Measurements from ENCODE around the gene CNTN4.

Gene CNTN4

GRCh38 chr3:2656806-2657777 is 558.4 kb downstream of the CNTN4 start:
- Mint-ChIP-seq H3K27ac (no peak overlapping the region), H3K27me3 (peaks cover 6% of the 10 kb centered on the region), H3K9me3 (no peaks in the 10 kb centered on the region), H3K4me3 (no peak overlapping the region), H3K4me1 (no peaks in the 10 kb centered on the region)
- no peak for ATAC-seq
- DNase-seq, result no peak

- no peaks in the 10 kb centered on the region for H3K9me3 Mint-ChIP-seq
- no peak overlapping the region for H3K27ac Mint-ChIP-seq
- DNase-seq (no peak), ATAC-seq (no peak)
- no peak overlapping the region for H3K4me3 Mint-ChIP-seq
- H3K4me1 Mint-ChIP-seq, result no peaks in the 10 kb centered on the region
- no peaks in the 10 kb centered on the region for H3K27me3 Mint-ChIP-seq
These were observed 559.3 kb downstream of the CNTN4 start for GRCh38 chr3:2657971-2658370.

DNA sequence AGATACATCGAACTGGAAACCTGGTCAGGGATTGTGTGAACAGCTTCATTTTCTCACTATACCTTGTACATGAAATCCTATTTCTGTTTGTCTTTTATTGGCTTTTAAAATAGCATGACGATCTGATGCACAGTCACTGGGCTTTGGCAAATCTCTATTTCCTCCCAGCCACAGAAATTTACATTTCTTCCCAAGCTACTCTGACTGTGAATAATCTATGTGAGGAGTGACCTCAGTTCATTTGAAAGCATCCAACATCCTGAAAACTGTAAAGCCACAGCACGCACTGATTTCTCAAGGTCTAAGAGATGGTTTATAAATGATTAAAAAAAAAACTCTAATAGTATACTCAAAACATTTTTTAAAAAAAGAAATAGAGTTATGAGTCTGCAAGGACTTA is 561.2 kb downstream of the CNTN4 start:
- no peak overlapping the region for H3K4me3 Mint-ChIP-seq
- H3K4me1 Mint-ChIP-seq, result no peaks in the 10 kb centered on the region
- H3K27ac Mint-ChIP-seq, result no peak overlapping the region
- DNase-seq (no peak), ATAC-seq (no peak)
- no peaks in the 10 kb centered on the region for H3K27me3 Mint-ChIP-seq
- no peaks in the 10 kb centered on the region for H3K9me3 Mint-ChIP-seq

GRCh38 chr3:2661078-2661477 is 562.4 kb downstream of the CNTN4 start:
- no peaks in the 10 kb centered on the region for H3K27me3 Mint-ChIP-seq
- DNase-seq, result no peak
- H3K4me3 Mint-ChIP-seq, result no peak overlapping the region
- H3K9me3 Mint-ChIP-seq, result no peaks in the 10 kb centered on the region
- ATAC-seq, result no peak
- H3K27ac Mint-ChIP-seq, result no peak overlapping the region
- no peaks in the 10 kb centered on the region for H3K4me1 Mint-ChIP-seq

DNA sequence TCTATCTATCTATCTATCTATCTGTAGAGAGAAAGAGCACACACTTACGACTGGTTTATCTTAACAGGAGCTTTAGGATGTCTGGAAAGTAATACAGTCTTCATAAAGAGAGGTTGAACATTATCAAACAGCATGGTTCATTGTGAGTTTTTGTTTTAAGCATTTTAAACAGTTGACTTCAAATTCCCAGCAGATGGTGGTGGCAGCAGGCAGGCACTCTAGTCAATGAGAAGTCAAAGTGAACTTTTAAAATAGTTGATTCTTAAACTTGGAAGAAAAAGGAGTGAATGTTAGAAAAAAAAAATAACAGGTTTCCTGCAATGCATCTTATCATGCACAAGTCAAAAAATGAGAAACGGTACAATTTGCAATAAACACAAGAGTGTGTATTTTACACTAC is 578.8 kb downstream of the CNTN4 start:
- no peak overlapping the region for H3K4me3 Mint-ChIP-seq
- no peaks in the 10 kb centered on the region for H3K27me3 Mint-ChIP-seq
- H3K4me1 Mint-ChIP-seq, result no peaks in the 10 kb centered on the region
- H3K9me3 Mint-ChIP-seq, result no peaks in the 10 kb centered on the region
- ATAC-seq (no peak), DNase-seq (no peak)
- H3K27ac Mint-ChIP-seq, result no peak overlapping the region

DNA sequence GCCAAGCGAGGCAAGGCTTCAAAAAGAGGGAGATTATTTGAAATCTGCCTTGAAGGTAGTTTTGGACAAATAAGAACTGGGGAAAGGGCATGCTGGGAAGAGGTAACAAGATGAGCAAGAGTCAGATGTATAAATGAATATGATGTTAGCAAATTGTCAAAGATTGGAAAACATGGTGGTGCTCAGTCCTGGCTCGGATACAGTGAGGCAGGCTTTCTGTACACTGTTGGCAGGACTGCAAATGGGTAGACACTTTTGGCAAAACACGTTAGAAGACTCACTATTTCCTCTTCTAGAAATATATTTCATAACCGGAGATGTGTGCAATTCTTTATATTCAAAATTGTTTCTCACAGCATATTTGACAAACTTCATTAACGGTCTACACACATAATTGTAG is 581.6 kb downstream of the CNTN4 start:
- H3K27ac Mint-ChIP-seq, result no peak overlapping the region
- no peak overlapping the region for H3K4me3 Mint-ChIP-seq
- no peak for ATAC-seq
- no peaks in the 10 kb centered on the region for H3K9me3 Mint-ChIP-seq
- no peaks in the 10 kb centered on the region for H3K27me3 Mint-ChIP-seq
- H3K4me1 Mint-ChIP-seq, result no peaks in the 10 kb centered on the region
- DNase-seq, result no peak

GRCh38 chr3:2684046-2684445 is 585.4 kb downstream of the CNTN4 start:
- Mint-ChIP-seq H3K4me1 (no peaks in the 10 kb centered on the region), H3K27me3 (no peaks in the 10 kb centered on the region)

DNA sequence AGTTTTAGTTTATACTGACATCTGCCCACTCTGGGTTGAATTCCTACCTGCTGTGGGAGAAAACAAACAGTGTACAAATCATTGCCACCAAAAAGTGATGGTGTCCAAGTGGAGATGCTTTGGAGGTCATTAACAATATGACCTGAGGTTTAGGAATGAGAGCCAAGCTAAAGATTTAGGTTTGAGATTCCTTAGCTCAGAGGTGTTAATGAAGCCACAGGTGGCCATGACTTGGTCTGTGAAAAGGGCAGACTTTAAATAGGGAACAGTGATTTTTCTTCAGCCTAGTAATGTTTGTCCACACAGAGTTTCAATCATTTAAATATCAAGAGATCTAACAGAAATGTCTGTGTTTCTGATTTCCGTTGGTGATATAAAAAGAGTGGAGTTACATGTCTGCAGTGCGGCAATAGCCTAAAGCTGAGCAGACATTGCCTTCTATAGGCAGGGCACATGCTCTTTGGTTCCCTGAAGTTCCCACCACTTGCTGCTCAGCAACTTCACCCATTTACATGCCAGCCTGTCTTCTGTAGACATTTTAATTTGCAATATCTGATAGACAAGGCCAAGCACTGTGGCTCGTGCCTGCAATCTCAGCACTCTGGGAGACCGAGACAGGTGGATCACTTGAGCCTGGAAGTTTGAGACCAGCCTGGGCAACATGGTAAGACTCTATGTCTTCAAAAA is 588.3 kb downstream of the CNTN4 start:
- ATAC-seq, result no peak
- Mint-ChIP-seq H3K27me3 (no peaks in the 10 kb centered on the region), H3K4me3 (no peak overlapping the region), H3K27ac (no peak overlapping the region), H3K4me1 (no peaks in the 10 kb centered on the region), H3K9me3 (no peaks in the 10 kb centered on the region)
- DNase-seq, result no peak

More at GRCh38 chr3:2684046-2684445, 585.4 kb downstream of the CNTN4 start:
- Mint-ChIP-seq H3K4me3 (no peak overlapping the region), H3K9me3 (no peaks in the 10 kb centered on the region), H3K27ac (no peak overlapping the region)
- DNase-seq (no peak), ATAC-seq (no peak)

GRCh38 chr3:2697589-2697988 is 598.9 kb downstream of the CNTN4 start:
- no peaks in the 10 kb centered on the region for H3K9me3 Mint-ChIP-seq

DNA sequence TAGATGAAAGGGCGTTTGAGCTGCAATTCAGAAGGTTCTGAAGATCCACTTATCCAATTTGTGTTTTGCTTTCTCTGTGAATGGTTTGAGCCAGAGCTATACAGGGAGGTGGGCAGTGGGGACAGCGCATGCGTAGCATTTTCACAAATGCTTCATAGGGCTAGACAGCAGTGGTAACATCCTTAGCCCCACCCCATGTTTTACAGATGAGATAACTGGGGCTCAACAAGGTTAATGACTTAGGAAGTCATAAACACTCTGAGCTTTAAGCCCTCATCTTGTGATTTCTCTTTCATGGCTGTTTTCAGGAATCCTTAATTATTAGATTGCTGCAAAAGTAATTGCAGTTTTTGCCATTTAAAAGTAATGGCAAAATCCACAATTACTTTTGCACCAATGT is 602.8 kb downstream of the CNTN4 start:
- Mint-ChIP-seq H3K4me3 (no peak overlapping the region), H3K27me3 (no peaks in the 10 kb centered on the region), H3K9me3 (no peaks in the 10 kb centered on the region), H3K27ac (no peak overlapping the region), H3K4me1 (no peaks in the 10 kb centered on the region)
- ATAC-seq (no peak), DNase-seq (no peak)

More at GRCh38 chr3:2697589-2697988, 598.9 kb downstream of the CNTN4 start:
- no peak for DNase-seq
- no peak overlapping the region for H3K27ac Mint-ChIP-seq
- H3K27me3 Mint-ChIP-seq, result no peaks in the 10 kb centered on the region
- no peak for ATAC-seq
- no peak overlapping the region for H3K4me3 Mint-ChIP-seq
- no peaks in the 10 kb centered on the region for H3K4me1 Mint-ChIP-seq

GRCh38 chr3:2706144-2706835 is 607.6 kb downstream of the CNTN4 start:
- Mint-ChIP-seq H3K9me3 (no peaks in the 10 kb centered on the region), H3K4me3 (no peak overlapping the region), H3K27me3 (no peaks in the 10 kb centered on the region), H3K4me1 (no peaks in the 10 kb centered on the region), H3K27ac (no peak overlapping the region)
- ATAC-seq, result peak; percentile 52
- no peak for DNase-seq

DNA sequence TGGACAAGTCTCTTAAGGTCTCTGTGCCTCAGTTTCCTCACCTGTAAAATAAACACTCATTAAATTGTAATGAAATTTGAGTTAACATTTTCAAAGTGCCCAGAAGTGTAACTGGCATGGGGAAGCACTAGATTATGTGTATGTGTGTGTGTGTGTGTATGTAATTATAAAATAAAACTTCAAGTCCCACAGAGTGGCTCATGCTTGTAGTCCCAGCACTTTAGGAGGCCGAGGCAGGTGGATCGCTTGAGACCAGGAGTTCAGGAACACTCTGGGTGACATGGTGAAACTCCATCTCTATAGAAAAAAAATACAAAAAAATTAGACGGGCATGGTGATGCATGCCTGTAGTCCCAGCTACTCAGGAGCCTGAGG is 608.2 kb downstream of the CNTN4 start:
- ATAC-seq (no peak), DNase-seq (no peak)
- Mint-ChIP-seq H3K4me1 (no peaks in the 10 kb centered on the region), H3K4me3 (no peak overlapping the region), H3K27me3 (no peaks in the 10 kb centered on the region), H3K9me3 (no peaks in the 10 kb centered on the region), H3K27ac (no peak overlapping the region)

DNA sequence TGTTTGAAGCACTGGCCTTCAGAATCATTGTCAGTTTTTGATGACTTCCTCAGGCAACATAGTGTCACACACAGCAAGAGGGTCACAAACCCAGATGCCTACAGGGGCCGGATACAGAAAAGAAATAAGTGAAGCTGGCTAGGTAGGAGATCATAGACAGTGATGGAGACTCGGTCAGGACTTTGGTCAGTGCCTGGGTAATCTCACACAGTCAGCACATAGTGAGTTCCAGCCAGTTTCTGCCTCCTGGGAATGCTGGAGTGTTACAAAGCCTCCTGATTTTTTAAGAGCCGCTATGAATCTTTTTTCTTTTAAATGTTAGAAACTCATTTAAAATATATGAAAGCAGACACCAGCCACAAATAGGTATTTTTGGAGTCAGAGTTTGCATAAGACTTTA is 612.4 kb downstream of the CNTN4 start:
- H3K27me3 Mint-ChIP-seq, result no peaks in the 10 kb centered on the region
- no peaks in the 10 kb centered on the region for H3K9me3 Mint-ChIP-seq
- no peak for ATAC-seq
- H3K4me3 Mint-ChIP-seq, result no peak overlapping the region
- no peak for DNase-seq
- no peaks in the 10 kb centered on the region for H3K4me1 Mint-ChIP-seq
- no peak overlapping the region for H3K27ac Mint-ChIP-seq

DNA sequence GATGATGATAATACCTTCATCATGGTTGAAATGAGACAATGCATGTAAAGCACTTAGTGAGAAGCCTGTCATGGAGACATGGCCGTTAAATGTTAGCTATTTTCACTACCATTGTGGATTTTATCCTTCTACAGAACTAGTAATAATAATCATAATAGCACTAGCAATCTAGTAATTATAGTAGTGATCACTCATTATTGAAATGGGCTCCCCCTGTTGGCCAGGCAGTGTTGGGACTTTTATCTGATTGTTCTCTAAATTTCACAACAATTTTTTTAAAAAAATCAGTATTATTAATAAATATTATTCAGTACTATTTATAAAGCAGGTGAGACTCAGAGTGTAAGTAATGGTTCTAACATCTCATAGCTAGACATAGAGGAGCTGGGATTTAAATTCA is 615.3 kb downstream of the CNTN4 start:
- Mint-ChIP-seq H3K4me3 (no peak overlapping the region), H3K4me1 (no peaks in the 10 kb centered on the region), H3K9me3 (no peaks in the 10 kb centered on the region), H3K27me3 (no peaks in the 10 kb centered on the region), H3K27ac (no peak overlapping the region)
- ATAC-seq (no peak), DNase-seq (no peak)

- no peak for ATAC-seq
These were observed 616.2 kb downstream of the CNTN4 start for GRCh38 chr3:2714834-2715233.

GRCh38 chr3:2727101-2727500 is 628.4 kb downstream of the CNTN4 start:
- Mint-ChIP-seq H3K4me3 (no peak overlapping the region), H3K27ac (no peak overlapping the region), H3K27me3 (peaks cover 3% of the 10 kb centered on the region), H3K9me3 (no peaks in the 10 kb centered on the region), H3K4me1 (no peaks in the 10 kb centered on the region)
- DNase-seq, result no peak
- ATAC-seq, result no peak

More at GRCh38 chr3:2714834-2715233, 616.2 kb downstream of the CNTN4 start:
- no peaks in the 10 kb centered on the region for H3K9me3 Mint-ChIP-seq
- no peaks in the 10 kb centered on the region for H3K4me1 Mint-ChIP-seq
- no peaks in the 10 kb centered on the region for H3K27me3 Mint-ChIP-seq
- DNase-seq, result no peak
- H3K27ac Mint-ChIP-seq, result no peak overlapping the region
- no peak overlapping the region for H3K4me3 Mint-ChIP-seq

All from stimulated activated naive CD8-positive, alpha-beta T cell treated with anti-CD3 and anti-CD28 coated beads, Interleukin-15, amount 100 ng/mL, for 72 hours (primary cell).